GM19043 (cell line): ENCODE results near the gene ACAP2.
A peak's percentile ranks its signal among the peaks of the same experiment; 100 is the strongest.
"Not testable (repeated sequence)": the region's sequence is repeated elsewhere in the genome, so short reads cannot be mapped to it uniquely, and the experiment has no call there.

Source experiments
- ATAC-seq: cut with Tn5 transposase; IDR thresholded peaks from one replicate; pipeline ENCODE4 v1.9.1; 2021; ENCODE audit warnings: low read depth; ENCODE audit not compliant: unreplicated experiment

Gene ACAP2

GRCh38 chr3:195446359-195446758 lies 3.5 kb upstream of the ACAP2 start:
- ATAC-seq: no peak

- ATAC-seq: no peak
These were observed 3.1 kb upstream of the ACAP2 start for GRCh38 chr3:195445885-195446284.

GRCh38 chr3:195443391-195443989 lies 670 bp upstream of the ACAP2 start:
- no peak for ATAC-seq

GRCh38 chr3:195441992-195442572 lies 738 bp downstream of the ACAP2 start:
- ATAC-seq: peak; percentile 3

GRCh38 chr3:195441476-195441991 lies 1.3 kb downstream of the ACAP2 start:
- ATAC-seq: no peak

- ATAC-seq: no peak
These were observed 1.8 kb downstream of the ACAP2 start for GRCh38 chr3:195441051-195441450.

GRCh38 chr3:195440379-195440778 lies 2.4 kb downstream of the ACAP2 start:
- no peak for ATAC-seq

- no peak for ATAC-seq
These were observed 4.4 kb downstream of the ACAP2 start for GRCh38 chr3:195438371-195438770.

GRCh38 chr3:195425849-195426248 lies 17.0 kb downstream of the ACAP2 start:
- ATAC-seq: no peak

- no peak for ATAC-seq
These were observed 19.0 kb downstream of the ACAP2 start for GRCh38 chr3:195423818-195424217.

- no peak for ATAC-seq
These were observed 21.4 kb downstream of the ACAP2 start for GRCh38 chr3:195421400-195421799.

GRCh38 chr3:195416795-195417194 lies 26.0 kb downstream of the ACAP2 start:
- ATAC-seq: no peak

GRCh38 chr3:195411836-195412235 lies 31.0 kb downstream of the ACAP2 start:
- no peak for ATAC-seq

- no peak for ATAC-seq
These were observed 32.3 kb downstream of the ACAP2 start for GRCh38 chr3:195410546-195410945.

GRCh38 chr3:195407531-195408409 lies 35.0 kb downstream of the ACAP2 start:
- no peak for ATAC-seq

- ATAC-seq: no peak
These were observed 37.2 kb downstream of the ACAP2 start for GRCh38 chr3:195405651-195406050.

GRCh38 chr3:195403841-195404408 lies 38.9 kb downstream of the ACAP2 start:
- no peak for ATAC-seq

- no peak for ATAC-seq
These were observed 39.6 kb downstream of the ACAP2 start for GRCh38 chr3:195403244-195403643.

- no peak for ATAC-seq
These were observed 40.9 kb downstream of the ACAP2 start for GRCh38 chr3:195401943-195402342.

GRCh38 chr3:195398460-195398859 lies 44.4 kb downstream of the ACAP2 start:
- ATAC-seq: not testable (repeated sequence)

- no peak for ATAC-seq
These were observed 45.3 kb downstream of the ACAP2 start for GRCh38 chr3:195397524-195397923.
